OCI-LY7 (cell line): ENCODE measurements around the gene MAML3. TPM values are rescaled to one million over a fixed set of nuclear protein-coding genes. Genes with fewer than 3 reads are reported as not detected.

ENCODE experiments used
- BruUV-seq: library from RNA; stranded (reverse); fragments of 400-500 nt; replicated peaks from 2 replicates; lab custom pipeline; 2021; lab: Mats Ljungman, UMichigan
- CTCF ChIA-PET: fragments of 300-600 bp; sonication (Branson Sonifier 250); formaldehyde crosslinking; loops from one replicate; lab custom pipeline; 2022; ENCODE audit warnings: antibody characterized with exemption; ENCODE audit not compliant: unreplicated experiment; lab: Charles Lee
- POLR2A ChIA-PET: fragments of 300-600 bp; sonication (Branson Sonifier 250); formaldehyde crosslinking; loops from one replicate; lab custom pipeline; 2022; ENCODE audit warnings: antibody characterized with exemption; lab: Charles Lee
- DNase-seq: peaks from one replicate; pipeline ENCODE4 v3.0.0-alpha.2; 2015; ENCODE audit warnings: low spot score
- H2AFZ ChIP-seq: fragments of 200-600 bp; sonication (generic), shearing (Covaris generic); 2 replicates; pipeline ENCODE4 v1.6.1; 2014; ENCODE audit warnings: mild to moderate bottlenecking, antibody characterized with exemption, low read length, moderate library complexity
- H3K27ac ChIP-seq: fragments of 200-600 bp; sonication (generic); 2 replicates; pipeline ENCODE4 v1.5.1; 2014; ENCODE audit warnings: mixed run types, low read depth, mild to moderate bottlenecking, moderate library complexity, low read length, inconsistent platforms; ENCODE audit not compliant: poor library complexity, severe bottlenecking
- H3K36me3 ChIP-seq: fragments of 200-600 bp; sonication (generic); 2 replicates; pipeline ENCODE4 v1.6.1; 2014; ENCODE audit warnings: mild to moderate bottlenecking, antibody characterized with exemption, low read length, moderate library complexity, mixed read lengths; ENCODE audit not compliant: insufficient read depth
- H3K4me1 ChIP-seq: fragments of 200-600 bp; sonication (generic); 2 replicates; pipeline ENCODE4 v1.5.1; 2014; ENCODE audit warnings: mild to moderate bottlenecking, low read length; ENCODE audit not compliant: insufficient read depth, poor library complexity, severe bottlenecking
- H3K4me2 ChIP-seq: fragments of 200-600 bp; sonication (generic); 2 replicates; pipeline ENCODE4 v1.6.1; 2014; ENCODE audit warnings: mild to moderate bottlenecking, low read length
- H3K4me3 ChIP-seq: fragments of 200-600 bp; sonication (generic); 2 replicates; pipeline ENCODE4 v1.5.1; 2014; ENCODE audit warnings: mild to moderate bottlenecking, low read depth, low read length; ENCODE audit not compliant: poor library complexity, severe bottlenecking
- H3K79me2 ChIP-seq: fragments of 200-600 bp; sonication (generic); 2 replicates; pipeline ENCODE4 v1.6.1; 2016; ENCODE audit warnings: low read depth, mild to moderate bottlenecking, low read length, moderate library complexity, mixed read lengths; ENCODE audit not compliant: insufficient read depth
- H3K9me2 ChIP-seq: fragments of 200-600 bp; sonication (generic); 2 replicates; pipeline ENCODE4 v1.6.1; 2016; ENCODE audit warnings: mild to moderate bottlenecking, low read length, mixed read lengths; ENCODE audit not compliant: insufficient read depth
- H3K9me3 ChIP-seq: fragments of 200-600 bp; sonication (generic); 2 replicates; pipeline ENCODE4 v1.6.1; 2014; ENCODE audit warnings: mild to moderate bottlenecking, mixed run types, low read length, mixed read lengths
- H4K20me1 ChIP-seq: fragments of 200-600 bp; sonication (generic); 2 replicates; pipeline ENCODE4 v1.6.1; 2014; ENCODE audit warnings: mild to moderate bottlenecking, antibody characterized with exemption, low read length, moderate library complexity, mixed read lengths; ENCODE audit not compliant: insufficient read depth
- EZH2phosphoT487 ChIP-seq: fragments of 200-600 bp; sonication (generic); IDR thresholded peaks from 2 replicates; pipeline ENCODE4 v1.6.1; 2018; ENCODE audit warnings: low read depth, borderline replicate concordance, mild to moderate bottlenecking, mixed run types, antibody characterized with exemption, low read length, moderate library complexity, mixed read lengths
- intact Hi-C: fragments of 100-400 bp; cut with micrococcal nuclease; formaldehyde crosslinking; loops from one replicate; pipeline ENCODE4 v1.10.0; 2022; ENCODE audit not compliant: unreplicated experiment
- total RNA-seq, 2 experiments: library from RNA; depleted of rRNA in 1 of 2; stranded (reverse); fragments of >200 nt in 1 of 2; shearing (Covaris generic) in 1 of 2; gene quantifications; 2 replicates each; pipeline ENCODE4 v1.2.3, GENCODE V29; 2014 to 2022
- TF ChIP-seq, protein P1 (sequence below): fragments of 200-600 bp; sonication (generic); conservative IDR thresholded peaks from 2 replicates; pipeline ENCODE4 v1.5.1; 2014; ENCODE audit warnings: mild to moderate bottlenecking, antibody characterized with exemption, low read length, moderate library complexity, mixed read lengths

The MAML3 gene
- total RNA-seq, 2 experiments from 2014 or later, result 0.80 to 1.2 TPM

DNA sequence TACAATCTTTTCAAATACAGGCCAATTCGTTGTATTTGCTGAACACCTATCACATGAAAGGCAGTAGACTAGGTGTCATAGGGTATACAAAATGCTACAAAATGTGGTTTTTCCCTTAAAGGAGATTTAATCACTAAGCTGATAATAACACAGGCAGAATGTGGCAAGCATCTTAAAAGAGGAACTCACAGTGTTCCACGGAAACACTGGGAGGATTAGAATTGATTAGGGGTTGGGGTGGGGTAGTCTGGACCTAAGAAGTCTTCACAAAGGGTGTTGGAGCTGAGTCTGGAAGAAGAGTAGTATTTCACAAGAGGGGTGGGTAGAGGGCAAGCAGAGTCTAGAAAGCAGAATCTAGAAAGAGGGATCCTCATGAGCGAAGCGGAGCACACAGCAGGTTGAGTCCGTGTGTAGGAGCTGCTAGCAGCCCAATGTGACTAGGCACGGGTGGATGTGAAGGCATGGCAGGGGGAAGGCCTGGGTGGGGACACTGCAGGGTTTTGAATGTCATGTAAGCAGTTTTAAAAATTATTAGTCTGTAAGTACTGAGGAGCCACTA is 364.8 kb downstream of the MAML3 start:
- Histone ChIP-seq H3K4me2 (no peak overlapping the region), H3K9me3 (no peaks in the 10 kb centered on the region), H3K79me2 (no peaks in the 10 kb centered on the region), H3K36me3 (no peaks in the 10 kb centered on the region), H3K9me2 (no peaks in the 10 kb centered on the region), H4K20me1 (no peaks in the 10 kb centered on the region), H3K4me1 (no peaks in the 10 kb centered on the region), H3K4me3 (no peak overlapping the region), H2AFZ (no peak overlapping the region), H3K27ac (no peak overlapping the region)
- BruUV-seq, result no TSS peak
- POLR2A ChIA-PET, result interaction anchor here (0.7 to 0.8 kb wide), 2 partner anchors 20 to 76 kb away, joined by 3 read pairs; no protein-coding TSS in a partner anchor
- CTCF ChIA-PET, result no interaction called here
- DNase-seq, result no peak
- intact Hi-C loops, result no loop called here
- TF ChIP-seq EZH2phosphoT487, result no peak
- TF ChIP-seq, protein P1, sequence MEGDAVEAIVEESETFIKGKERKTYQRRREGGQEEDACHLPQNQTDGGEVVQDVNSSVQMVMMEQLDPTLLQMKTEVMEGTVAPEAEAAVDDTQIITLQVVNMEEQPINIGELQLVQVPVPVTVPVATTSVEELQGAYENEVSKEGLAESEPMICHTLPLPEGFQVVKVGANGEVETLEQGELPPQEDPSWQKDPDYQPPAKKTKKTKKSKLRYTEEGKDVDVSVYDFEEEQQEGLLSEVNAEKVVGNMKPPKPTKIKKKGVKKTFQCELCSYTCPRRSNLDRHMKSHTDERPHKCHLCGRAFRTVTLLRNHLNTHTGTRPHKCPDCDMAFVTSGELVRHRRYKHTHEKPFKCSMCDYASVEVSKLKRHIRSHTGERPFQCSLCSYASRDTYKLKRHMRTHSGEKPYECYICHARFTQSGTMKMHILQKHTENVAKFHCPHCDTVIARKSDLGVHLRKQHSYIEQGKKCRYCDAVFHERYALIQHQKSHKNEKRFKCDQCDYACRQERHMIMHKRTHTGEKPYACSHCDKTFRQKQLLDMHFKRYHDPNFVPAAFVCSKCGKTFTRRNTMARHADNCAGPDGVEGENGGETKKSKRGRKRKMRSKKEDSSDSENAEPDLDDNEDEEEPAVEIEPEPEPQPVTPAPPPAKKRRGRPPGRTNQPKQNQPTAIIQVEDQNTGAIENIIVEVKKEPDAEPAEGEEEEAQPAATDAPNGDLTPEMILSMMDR, result no peak

DNA sequence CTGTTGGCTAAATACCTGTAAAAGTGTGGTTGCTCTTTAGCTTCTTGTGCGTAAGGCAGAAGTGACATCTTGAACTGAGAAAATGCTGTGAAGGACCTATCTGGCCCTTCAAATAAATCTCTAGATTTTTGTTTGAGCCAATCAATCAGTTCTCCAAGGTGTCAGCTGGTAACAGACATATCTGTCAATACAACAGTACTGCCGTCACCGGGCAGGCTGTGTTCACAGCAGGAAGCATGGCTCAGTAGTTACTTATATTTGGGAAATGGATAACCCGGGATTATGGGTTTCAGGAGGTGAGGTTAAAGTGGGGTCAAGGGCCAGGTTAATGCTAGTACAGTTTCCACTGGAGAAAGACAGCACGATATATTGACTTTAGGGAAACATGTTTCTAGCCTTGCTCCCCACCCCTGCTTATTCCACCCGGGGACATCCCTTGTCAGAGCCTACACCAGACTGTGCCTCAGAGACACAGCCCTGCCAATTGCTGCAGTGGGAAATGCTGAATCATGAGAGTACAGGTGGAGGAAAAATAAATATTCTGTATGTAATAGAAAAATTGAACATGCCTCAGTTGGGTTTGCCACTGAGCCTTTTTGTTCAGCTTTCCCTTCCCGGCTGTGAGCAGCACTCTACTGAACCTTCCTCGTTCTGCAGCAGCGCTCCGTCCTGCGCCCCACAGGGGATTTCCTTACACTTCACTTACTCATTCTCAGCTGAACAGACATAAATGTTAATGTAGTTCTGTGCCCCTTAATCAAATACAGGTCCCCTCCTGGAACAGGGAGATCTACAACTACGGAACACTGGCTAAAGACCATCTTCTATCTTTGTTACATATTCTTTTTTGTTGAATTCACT is 367.3 kb downstream of the MAML3 start:
- H3K9me3 ChIP-seq, result no peaks in the 10 kb centered on the region
- no peak overlapping the region for H3K4me2 ChIP-seq
- TF ChIP-seq, protein P1, result no peak
- no peak for TF ChIP-seq EZH2phosphoT487
- no peaks in the 10 kb centered on the region for H3K9me2 ChIP-seq
- H3K27ac ChIP-seq, result no peak overlapping the region
- H2AFZ ChIP-seq, result no peak overlapping the region
- no peak overlapping the region for H3K4me3 ChIP-seq
- ChIA-PET CTCF (no interaction called here), POLR2A (interaction anchor here (0.6 kb wide), 1 partner anchor 225 kb away, joined by 3 read pairs; no protein-coding TSS in a partner anchor)
- no peaks in the 10 kb centered on the region for H3K36me3 ChIP-seq
- no peaks in the 10 kb centered on the region for H3K4me1 ChIP-seq
- intact Hi-C loops, result no loop called here
- BruUV-seq, result no TSS peak
- no peak for DNase-seq
- no peaks in the 10 kb centered on the region for H4K20me1 ChIP-seq
- no peaks in the 10 kb centered on the region for H3K79me2 ChIP-seq

DNA sequence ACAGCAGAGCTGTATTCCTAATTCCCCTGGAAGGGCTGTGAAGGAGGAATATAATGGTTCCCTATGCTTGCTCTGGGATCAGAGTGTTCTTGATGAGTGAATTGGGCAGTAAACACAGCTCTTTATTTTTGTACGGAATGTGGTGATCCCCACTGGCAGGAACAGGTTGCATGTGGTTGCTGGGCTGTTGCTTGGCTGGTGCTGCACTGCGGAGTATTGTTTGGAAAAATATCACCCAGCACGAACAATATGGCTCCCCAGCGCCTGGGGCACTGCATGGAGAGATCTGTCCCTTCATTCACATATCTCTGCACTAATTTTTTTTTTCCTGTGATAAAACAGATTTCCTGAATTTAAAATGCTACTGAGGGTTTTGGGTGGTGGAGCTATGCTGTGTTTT is 368.6 kb downstream of the MAML3 start:
- Histone ChIP-seq H3K9me3 (no peaks in the 10 kb centered on the region), H3K9me2 (no peaks in the 10 kb centered on the region), H4K20me1 (no peaks in the 10 kb centered on the region), H3K4me1 (no peaks in the 10 kb centered on the region), H3K27ac (no peak overlapping the region), H2AFZ (no peak overlapping the region), H3K4me3 (no peak overlapping the region), H3K79me2 (no peaks in the 10 kb centered on the region), H3K36me3 (no peaks in the 10 kb centered on the region), H3K4me2 (no peak overlapping the region)
- POLR2A ChIA-PET, result no interaction called here
- no TSS peak for BruUV-seq
- no peak for DNase-seq
- CTCF ChIA-PET, result no interaction called here
- no peak for TF ChIP-seq EZH2phosphoT487
- TF ChIP-seq, protein P1, result no peak
- intact Hi-C loops, result no loop called here
